Upper lobe of right lung (tissue), 1 donor: ENCODE measurements around the gene PHF2. TPM values are rescaled to one million over a fixed set of nuclear protein-coding genes. Genes with fewer than 3 reads are reported as not detected.

Experiments used
- ATAC-seq: fragments of 200-7000 bp; cut with Tn5 transposase; one replicate; pipeline ENCODE4 v1.9.1; 2020; ENCODE audit warnings: mild to moderate bottlenecking, moderate library complexity
- DNase-seq: peaks from one replicate; pipeline ENCODE4 v3.0.0-alpha.2; 2020
- H3K27ac ChIP-seq: fragments of 200-600 bp; one replicate; pipeline ENCODE4 v1.8.0; 2022
- H3K27me3 ChIP-seq: fragments of 200-600 bp; one replicate; pipeline ENCODE4 v1.8.0; 2022; ENCODE audit warnings: mild to moderate bottlenecking
- H3K36me3 ChIP-seq: fragments of 200-600 bp; one replicate; pipeline ENCODE4 v1.8.0; 2022
- H3K4me1 ChIP-seq: fragments of 200-600 bp; one replicate; pipeline ENCODE4 v1.8.0; 2022
- H3K4me3 ChIP-seq: fragments of 200-600 bp; one replicate; pipeline ENCODE4 v1.8.0; 2022; ENCODE audit warnings: mild to moderate bottlenecking
- H3K9me3 ChIP-seq: fragments of 200-600 bp; one replicate; pipeline ENCODE4 v1.8.0; 2022
- CTCF ChIP-seq: fragments of 200-600 bp; IDR thresholded peaks from one replicate; pipeline ENCODE4 v1.8.0; 2022; ENCODE audit warnings: antibody characterized with exemption
- intact Hi-C: fragments of 100-400 bp; cut with DNase I; formaldehyde crosslinking; loops from one replicate; pipeline ENCODE4 v1.11.0; 2022
- total RNA-seq: library from RNA; stranded (reverse); fragmentation: NEBNext Ultra II Directional; extraction: Animal tissue kit (Norgen Biotek cat#: 25700); gene quantifications from one replicate; pipeline ENCODE4 v1.2.1, GENCODE V29; 2021
- donor health status: DM: no; HTN: yes; CAD: no; lungs with severe emphysema.

PHF2 gene
- total RNA-seq, 1 donor from 2014 or later: 37.0 TPM

GRCh38 chr9:93613174-93613573 lies 36.8 kb downstream of the PHF2 start:
- peaks cover 8% of the 10 kb centered on the region for H3K4me1 ChIP-seq
- peaks cover 5% of the 10 kb centered on the region for H3K36me3 ChIP-seq
- ATAC-seq (no peak), DNase-seq (no peak)
- no peak for TF ChIP-seq CTCF
- intact Hi-C loops: no loop called here
- no peak overlapping the region for H3K27ac ChIP-seq
- no peaks in the 10 kb centered on the region for H3K27me3 ChIP-seq
- H3K9me3 ChIP-seq: peaks cover 19% of the 10 kb centered on the region
- H3K4me3 ChIP-seq: no peak overlapping the region

- H3K4me3 ChIP-seq: no peak overlapping the region
- H3K27ac ChIP-seq: no peak overlapping the region
- intact Hi-C loops: no loop called here
- H3K4me1 ChIP-seq: peaks cover 8% of the 10 kb centered on the region
- peaks cover 15% of the 10 kb centered on the region for H3K9me3 ChIP-seq
- no peak for TF ChIP-seq CTCF
- peak; percentile 14 for ATAC-seq
- no peak for DNase-seq
- no peaks in the 10 kb centered on the region for H3K27me3 ChIP-seq
- peaks cover 7% of the 10 kb centered on the region for H3K36me3 ChIP-seq
Observed at GRCh38 chr9:93613791-93614190, 37.4 kb downstream of the PHF2 start.

- Histone ChIP-seq H3K4me1 (peaks cover 8% of the 10 kb centered on the region), H3K27ac (no peak overlapping the region), H3K36me3 (peaks cover 7% of the 10 kb centered on the region), H3K9me3 (peaks cover 7% of the 10 kb centered on the region), H3K27me3 (no peaks in the 10 kb centered on the region), H3K4me3 (no peak overlapping the region)
- DNase-seq: no peak
- intact Hi-C loops: no loop called here
- no peak for ATAC-seq
- no peak for TF ChIP-seq CTCF
Observed at GRCh38 chr9:93614830-93615468, 38.6 kb downstream of the PHF2 start.

- Histone ChIP-seq H3K27me3 (no peaks in the 10 kb centered on the region), H3K9me3 (no peaks in the 10 kb centered on the region), H3K4me3 (no peak overlapping the region), H3K36me3 (peaks cover 7% of the 10 kb centered on the region), H3K4me1 (peaks cover 8% of the 10 kb centered on the region), H3K27ac (no peak overlapping the region)
- intact Hi-C loops: no loop called here
- no peak for DNase-seq
- ATAC-seq: no peak
- TF ChIP-seq CTCF: no peak
Observed at GRCh38 chr9:93616044-93616443, 39.7 kb downstream of the PHF2 start.

- ATAC-seq: no peak
- peaks cover 3% of the 10 kb centered on the region for H3K4me1 ChIP-seq
- peaks cover 7% of the 10 kb centered on the region for H3K36me3 ChIP-seq
- H3K9me3 ChIP-seq: no peaks in the 10 kb centered on the region
- TF ChIP-seq CTCF: no peak
- no peaks in the 10 kb centered on the region for H3K27me3 ChIP-seq
- H3K27ac ChIP-seq: no peak overlapping the region
- intact Hi-C loops: no loop called here
- DNase-seq: no peak
- H3K4me3 ChIP-seq: no peak overlapping the region
Observed at GRCh38 chr9:93617273-93617672, 40.9 kb downstream of the PHF2 start.

DNA sequence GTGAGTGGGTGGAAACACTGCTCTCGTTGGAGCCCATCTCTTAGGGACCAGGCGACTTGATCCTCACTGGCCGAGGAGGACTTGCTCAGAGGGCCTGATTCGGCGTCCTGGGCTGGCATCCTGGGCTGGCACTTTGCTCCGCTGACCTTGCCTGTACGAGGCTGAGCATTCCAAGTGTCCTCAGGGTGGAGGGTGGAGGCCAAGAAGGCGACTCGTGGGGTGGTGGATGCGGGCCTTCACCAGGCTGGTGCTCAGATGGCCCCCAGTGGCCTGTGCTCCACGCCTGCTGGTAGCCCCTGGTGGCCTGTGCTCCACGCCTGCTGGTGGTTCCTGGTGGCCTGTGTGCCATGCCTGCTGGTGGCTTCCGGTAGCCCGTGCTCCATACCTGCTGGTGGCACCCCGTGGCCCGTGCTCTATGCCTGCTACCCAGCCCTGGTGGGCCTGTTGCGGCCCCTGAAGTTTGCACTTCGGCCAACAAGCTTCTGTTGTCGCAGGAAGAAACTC lies 42.9 kb downstream of the PHF2 start:
- ATAC-seq (no peak), DNase-seq (no peak)
- Histone ChIP-seq H3K27me3 (no peaks in the 10 kb centered on the region), H3K27ac (no peak overlapping the region), H3K4me1 (no peaks in the 10 kb centered on the region), H3K4me3 (no peak overlapping the region), H3K9me3 (no peaks in the 10 kb centered on the region), H3K36me3 (peaks cover 7% of the 10 kb centered on the region)
- intact Hi-C loops: no loop called here
- TF ChIP-seq CTCF: no peak
